IPS-18c (cell line): ENCODE results near the gene SLC8A2.
A peak's percentile ranks its signal among the peaks of the same experiment; 100 is the strongest.
"Not testable (repeated sequence)": the region's sequence is repeated elsewhere in the genome, so short reads cannot be mapped to it uniquely, and the experiment has no call there.

ENCODE experiments used
- H3K4me3 ChIP-seq: 2 replicates; pipeline ENCODE4 v1.7.0; 2013; ENCODE audit warnings: low read depth, mild to moderate bottlenecking, low read length, moderate library complexity; ENCODE audit not compliant: insufficient read depth
- H3K9me3 ChIP-seq: one replicate; pipeline ENCODE4 v1.6.1; 2013; ENCODE audit warnings: mild to moderate bottlenecking, low read length, moderate library complexity; ENCODE audit not compliant: control insufficient read depth, insufficient read depth

The SLC8A2 gene

DNA sequence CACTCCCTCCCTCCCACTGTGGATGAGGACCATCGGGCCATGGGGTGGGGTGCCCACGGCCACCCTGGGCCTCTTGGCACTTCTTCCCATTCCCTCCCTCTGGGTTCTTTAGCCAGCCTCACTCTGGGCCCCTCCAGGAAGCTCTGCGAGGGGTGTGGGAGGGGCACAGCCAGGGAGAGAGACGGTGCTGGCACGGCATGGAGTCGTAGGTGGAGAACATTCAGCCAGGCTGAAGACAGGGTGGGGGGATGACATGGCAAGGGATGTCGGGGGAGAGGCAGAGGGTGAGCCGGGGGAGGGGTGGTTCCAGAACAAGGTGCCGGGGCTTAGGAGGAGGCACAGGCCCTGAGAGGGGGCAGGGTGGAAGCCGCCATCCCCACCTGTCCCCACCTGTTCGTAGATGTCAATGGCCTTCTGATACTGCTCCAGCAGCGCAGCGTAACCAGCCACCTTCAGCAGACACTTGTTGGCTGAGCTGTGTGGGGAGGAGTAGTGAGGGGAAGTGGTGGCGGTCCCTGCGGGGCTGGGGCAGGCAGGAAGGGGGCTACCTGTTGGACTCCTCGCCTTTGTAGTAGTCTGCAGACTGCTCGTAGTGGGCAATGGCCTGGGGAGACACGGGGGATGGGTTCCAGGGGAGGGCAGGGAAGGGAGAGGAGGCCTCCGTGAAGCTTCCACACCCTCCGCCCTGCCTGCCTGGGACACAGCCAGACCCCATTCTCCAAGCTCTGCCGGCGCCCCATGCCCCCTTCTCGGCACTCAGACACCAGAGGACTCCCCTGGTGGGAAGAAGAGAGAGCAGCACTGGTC, 21.1 kb upstream of the SLC8A2 start:
- Histone ChIP-seq H3K4me3 (no peak overlapping the region), H3K9me3 (no peaks in the 10 kb centered on the region)

DNA sequence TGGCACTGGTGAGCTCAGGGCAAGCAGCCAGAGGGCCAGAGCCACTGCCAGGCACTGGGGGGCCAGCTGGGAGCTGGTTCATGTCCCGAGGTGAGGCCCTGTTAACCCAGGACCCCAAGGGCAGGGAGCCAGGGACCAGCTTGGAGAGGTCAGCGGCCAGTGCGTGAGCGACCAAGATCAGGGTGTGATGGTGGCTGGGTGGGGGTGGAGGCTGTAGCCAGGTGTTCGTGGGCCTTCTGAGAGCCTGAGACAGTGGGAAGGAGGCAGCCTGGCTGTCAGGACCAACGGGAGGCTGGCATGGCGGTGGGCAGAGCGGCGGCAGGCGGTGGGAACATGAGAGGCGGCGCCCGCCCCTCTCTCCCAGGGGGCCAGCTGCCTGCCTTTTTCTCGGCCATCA, 20.4 kb upstream of the SLC8A2 start:
- Histone ChIP-seq H3K9me3 (no peaks in the 10 kb centered on the region), H3K4me3 (no peak overlapping the region)

DNA sequence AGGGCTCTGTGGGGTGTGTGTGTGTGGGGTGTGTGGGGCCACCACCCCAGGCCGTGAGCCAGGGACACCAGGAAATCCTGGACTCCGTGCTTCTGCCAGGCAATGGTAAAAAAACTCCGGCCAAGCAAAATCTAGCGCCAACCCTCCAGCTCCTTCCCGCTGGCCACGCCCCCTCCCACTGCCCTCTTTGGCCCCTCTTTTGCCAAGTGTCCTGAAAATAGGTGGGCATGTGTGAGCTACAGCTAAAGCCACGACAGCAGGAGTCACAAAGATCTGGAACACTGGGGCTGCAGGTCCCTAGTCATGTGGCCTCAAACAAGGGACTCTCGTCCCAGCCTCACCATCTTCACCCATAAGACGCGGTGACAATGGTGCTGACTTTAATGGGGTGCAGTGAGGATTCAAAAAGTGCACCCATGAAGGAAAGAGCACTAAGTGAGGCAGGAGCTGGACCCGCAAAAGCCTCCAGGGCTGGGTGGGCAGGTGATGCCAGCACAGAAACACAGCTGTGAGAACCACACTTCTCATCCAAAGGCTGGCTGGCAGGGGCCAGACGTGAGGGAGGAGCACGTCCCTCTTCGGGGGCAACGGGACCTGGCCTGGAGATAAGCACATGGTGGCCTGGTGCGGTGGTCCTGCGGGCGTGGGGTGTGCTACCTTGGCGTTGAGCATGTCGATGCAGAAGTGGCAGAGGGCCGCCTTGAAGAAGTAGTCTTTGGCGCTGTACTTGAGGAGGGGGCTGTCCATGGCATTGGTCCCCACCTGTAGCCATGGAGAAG, 19.9 kb upstream of the SLC8A2 start:
- Histone ChIP-seq H3K9me3 (no peaks in the 10 kb centered on the region), H3K4me3 (no peak overlapping the region)

DNA sequence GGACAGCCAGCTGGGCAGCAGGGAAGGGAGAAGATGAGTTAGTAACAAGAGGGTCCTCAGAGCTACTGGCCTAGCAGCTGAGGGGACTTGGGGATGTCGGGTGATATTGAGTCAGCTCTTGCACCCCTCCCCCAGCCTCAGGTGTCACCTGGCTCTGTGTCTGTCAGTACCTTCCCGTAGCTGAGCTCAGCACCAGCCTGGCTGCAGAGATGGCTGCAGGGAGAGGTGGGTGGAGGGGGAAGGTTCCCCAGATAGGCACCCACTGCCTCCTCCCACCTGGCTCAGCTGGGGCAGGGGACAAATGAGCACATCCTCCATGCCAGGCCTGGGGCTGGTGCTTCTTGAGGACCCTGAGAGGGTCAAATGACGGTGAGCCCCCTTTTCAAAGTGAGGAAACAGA, 19.2 kb upstream of the SLC8A2 start:
- Histone ChIP-seq H3K9me3 (no peaks in the 10 kb centered on the region), H3K4me3 (no peak overlapping the region)

DNA sequence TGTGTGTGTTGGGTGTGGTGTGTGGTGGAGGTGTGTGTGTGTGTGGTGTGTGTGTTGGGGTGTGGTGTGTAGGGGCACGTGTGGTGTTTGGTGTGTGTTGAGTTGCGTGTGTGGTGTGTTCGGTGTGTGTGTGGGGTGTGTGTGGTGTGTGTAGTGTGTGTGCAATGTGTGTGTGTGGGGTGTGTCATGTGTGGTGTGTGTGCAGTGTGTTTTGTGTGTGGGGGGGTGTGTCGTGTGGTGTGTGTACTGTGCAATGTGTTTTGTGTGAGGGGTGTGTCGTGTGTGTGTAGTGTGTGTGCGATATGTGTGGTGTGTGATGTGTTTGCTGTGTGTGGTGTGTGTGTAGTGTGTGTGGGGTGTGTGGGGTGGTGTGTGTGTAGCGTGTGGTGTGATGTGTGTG, 18.3 kb upstream of the SLC8A2 start:
- H3K4me3 ChIP-seq = no peak overlapping the region
- H3K9me3 ChIP-seq = no peaks in the 10 kb centered on the region

DNA sequence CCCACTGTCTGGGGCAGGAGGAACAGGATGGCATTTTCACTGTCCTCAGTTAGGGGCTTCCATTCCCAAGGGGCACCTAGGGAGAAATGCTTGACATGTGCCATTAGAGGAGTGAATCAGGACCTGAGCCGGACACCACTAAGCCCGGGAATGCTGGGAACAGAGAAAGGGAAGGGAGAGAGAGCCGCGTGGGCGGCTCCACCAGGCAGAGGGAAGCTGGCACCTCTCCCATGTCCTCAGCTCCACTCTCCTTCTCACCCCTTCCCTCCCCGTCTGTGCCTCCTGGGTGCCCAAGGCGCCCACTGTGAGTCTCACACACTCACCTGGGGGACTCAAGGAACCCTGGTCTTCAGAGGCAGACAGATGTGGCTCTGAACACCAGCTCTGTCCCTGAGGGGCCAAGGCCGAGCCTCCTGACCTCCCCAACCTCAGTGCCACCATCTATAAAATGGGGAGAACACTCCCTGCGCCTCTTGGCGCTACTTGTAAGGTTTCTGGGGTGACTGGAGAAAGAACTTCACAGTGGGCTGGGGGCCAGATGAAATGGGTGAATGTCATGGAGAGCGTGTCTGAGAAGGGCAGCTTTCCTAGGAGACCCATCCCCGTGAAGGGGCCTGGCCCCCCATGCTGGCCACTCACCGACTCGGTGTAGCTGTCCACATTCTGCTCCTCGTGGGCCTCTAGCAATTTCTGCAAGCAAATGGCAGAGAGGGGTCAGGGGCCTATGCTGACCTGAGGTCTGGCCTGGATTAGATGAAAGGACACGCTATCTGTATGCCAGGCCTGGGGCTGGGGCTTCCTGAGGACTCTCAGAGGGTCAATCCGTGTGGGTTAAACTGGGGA, 17.6 kb upstream of the SLC8A2 start:
- no peak overlapping the region for H3K4me3 ChIP-seq
- no peaks in the 10 kb centered on the region for H3K9me3 ChIP-seq

DNA sequence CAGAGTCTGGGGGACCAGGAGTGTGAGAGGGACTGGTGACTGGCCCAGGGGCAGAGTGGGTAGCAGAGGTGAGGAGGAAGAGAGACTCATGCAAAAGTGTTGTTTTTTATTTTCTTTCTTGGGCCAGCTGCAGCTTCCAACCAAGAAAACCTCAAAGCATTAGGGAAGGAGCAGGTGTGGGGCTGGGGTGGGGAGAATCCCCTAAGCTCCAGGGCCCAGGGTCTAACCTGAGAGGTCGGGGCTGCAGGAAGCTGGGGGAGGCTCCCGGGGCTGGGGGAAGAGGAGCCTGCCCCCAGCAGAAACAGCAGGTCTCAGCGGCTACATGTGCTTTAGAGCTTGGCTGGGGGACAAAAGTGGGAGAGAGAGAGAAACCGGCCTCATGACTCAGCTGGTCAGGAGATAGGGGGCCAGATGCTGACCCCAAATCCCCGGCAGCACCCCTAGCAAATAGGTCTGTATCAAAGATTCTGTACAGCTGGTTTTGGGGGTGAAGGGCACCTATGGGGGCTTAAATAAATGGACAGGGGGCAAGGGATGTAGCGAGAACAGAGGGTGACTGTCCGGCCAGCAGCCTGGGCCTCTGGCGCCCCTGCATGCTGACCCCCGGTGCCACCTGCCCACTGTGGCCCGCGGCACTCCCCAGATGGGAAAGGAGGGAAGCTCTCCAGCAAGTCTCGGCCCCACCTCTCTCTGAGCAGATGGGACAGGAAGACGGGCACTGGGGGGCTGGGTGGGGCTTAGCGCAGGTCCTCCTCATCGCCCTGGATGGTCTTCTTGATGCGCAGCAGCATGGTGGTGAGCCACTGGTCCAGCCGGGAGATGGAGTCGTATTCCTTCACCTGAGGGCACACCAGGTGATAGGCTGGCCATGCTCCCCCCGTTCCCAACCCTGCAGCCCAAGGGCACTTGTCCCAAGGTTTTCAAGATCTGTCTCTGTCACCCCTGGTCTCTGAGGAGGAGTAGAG, 16.1 kb upstream of the SLC8A2 start:
- H3K9me3 ChIP-seq = no peaks in the 10 kb centered on the region
- H3K4me3 ChIP-seq = no peak overlapping the region

DNA sequence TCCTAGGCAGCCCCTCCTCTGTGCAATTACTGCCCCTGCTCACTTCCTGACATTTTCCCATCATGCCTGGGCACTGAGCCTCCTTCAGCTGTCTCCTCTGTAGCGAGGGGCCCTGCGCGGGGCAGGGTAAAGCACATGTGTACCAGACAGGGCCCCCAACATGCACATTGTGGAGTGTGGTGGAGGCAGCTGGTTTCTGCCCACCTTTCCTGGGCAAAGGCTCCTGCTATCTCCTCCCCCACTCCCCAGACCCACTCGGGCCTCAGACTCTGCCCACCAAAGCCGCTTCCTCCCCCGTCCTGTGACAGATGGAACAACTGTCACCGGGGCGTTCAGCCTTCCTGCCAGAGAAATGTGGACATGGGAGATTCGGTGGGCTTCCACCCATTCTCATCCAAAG, 15.2 kb upstream of the SLC8A2 start:
- no peaks in the 10 kb centered on the region for H3K9me3 ChIP-seq

DNA sequence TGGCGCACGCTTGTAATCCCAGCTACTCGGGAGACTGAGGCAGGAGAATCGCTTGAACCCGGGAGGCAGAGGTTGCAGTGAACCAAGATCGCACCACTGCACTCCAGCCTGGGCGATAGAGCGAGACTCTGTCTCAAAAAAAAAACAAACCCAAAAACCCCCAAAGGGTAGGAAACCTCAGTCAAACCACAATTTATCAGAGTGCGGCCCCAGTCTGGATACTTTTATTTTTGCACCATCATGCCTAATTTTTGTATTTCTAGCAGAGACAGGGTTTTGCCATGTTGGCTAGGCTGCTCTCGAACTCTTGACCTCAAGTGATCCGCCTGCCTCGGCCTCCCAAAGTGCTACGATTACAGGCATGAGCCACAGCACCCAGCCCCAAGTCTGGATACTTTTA, 14.5 kb upstream of the SLC8A2 start:
- H3K4me3 ChIP-seq, H3K9me3 ChIP-seq: not testable (repeated sequence)

More for the DNA sequence above, 15.2 kb upstream of the SLC8A2 start:
- H3K4me3 ChIP-seq = no peak overlapping the region

DNA sequence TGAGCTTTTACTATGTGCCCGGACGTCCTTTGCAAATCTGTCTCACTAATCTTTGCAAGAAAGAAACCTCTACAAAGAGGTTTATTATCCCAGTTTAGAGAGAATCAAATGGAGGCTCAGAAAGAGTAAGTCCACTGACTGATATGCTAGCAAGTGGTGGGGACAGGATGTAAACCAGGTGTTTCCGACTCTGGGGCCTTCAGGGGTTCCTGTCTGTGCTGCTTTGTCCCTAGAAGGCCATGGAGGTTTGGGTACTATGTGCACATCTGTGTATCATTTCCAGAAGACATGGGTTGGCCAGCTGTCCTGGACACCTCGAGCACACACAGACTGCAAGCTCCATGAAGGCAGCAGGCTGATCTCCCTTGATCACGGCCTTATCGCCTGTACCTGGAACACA, 13.5 kb upstream of the SLC8A2 start:
- no peak overlapping the region; the same call in 1 of the 2 replicates for H3K4me3 ChIP-seq
- no peaks in the 10 kb centered on the region for H3K9me3 ChIP-seq

DNA sequence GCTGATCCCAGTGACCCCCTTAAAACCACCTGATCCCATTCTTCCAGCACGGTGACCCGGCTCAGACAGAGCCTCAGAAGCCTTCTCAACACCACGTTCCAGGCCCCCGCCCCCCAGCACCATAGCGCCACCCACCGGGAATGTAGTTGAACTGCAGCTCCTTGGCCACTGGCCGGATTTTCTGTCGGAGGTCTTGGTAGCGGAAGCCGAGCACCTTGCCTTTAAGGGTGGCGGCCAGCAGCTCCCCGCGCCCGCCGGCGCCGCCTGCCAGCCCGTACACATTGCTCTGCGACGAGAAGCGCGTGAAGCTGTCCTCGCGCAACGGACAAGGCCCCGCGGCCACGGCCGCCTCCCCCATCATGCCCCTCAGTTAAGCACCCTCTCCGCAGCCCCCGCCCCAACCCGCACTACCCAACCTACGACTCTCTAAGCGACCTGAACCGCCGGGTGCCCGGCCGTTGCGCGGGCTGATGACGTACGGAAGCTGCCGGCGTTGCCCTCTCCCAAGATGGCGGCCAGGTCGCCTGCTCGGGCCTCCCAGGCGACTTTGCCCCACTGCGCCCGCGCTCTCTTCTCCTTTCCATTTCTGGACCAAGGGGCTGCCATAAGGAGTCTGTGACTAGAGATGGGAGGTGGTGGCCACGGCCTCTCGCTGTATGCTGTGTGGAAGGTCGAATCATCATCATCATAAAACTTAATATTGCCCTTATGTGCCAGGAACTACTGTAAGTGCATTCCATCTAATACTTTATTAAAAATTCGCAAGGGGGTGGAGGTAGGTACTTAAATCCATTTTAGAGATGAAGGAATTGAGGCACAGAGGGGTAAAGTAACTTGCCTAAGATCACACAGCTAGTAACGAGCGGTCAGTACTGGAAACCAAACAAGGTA, 12.4 kb upstream of the SLC8A2 start, which contains the start of gene KPTN:
Gene KPTN (minus strand): TSS at position 420 of the 891 bp plus-strand sequence. CDS start 59 bp downstream, at position 361.
- H3K4me3 ChIP-seq = peak within 1 kb of the TSS; percentile 61
- no peaks in the 10 kb centered on the region for H3K9me3 ChIP-seq

DNA sequence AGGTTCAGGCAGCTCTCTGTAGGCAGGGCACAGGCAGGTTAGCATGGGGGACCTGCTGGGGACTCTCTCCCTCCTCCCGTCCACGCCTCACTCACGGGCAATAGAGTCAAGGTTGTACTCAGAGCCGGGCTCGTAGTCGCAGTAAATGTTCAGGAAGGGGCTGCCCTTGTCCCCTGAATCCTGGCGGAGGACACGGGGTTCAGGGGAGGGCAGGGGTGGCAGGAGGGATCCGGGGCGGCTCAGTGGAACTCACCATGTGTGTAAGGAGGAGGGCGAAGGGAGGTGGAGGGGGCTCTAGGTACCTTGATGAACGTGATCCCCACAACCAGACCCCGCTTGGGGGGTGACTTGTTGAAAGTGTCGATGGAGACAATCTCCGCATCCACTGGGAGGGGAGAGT, 11.5 kb upstream of the SLC8A2 start:
- Histone ChIP-seq H3K4me3 (peak overlapping the region; percentile 26; the same call in 1 of the 2 replicates), H3K9me3 (no peaks in the 10 kb centered on the region)

DNA sequence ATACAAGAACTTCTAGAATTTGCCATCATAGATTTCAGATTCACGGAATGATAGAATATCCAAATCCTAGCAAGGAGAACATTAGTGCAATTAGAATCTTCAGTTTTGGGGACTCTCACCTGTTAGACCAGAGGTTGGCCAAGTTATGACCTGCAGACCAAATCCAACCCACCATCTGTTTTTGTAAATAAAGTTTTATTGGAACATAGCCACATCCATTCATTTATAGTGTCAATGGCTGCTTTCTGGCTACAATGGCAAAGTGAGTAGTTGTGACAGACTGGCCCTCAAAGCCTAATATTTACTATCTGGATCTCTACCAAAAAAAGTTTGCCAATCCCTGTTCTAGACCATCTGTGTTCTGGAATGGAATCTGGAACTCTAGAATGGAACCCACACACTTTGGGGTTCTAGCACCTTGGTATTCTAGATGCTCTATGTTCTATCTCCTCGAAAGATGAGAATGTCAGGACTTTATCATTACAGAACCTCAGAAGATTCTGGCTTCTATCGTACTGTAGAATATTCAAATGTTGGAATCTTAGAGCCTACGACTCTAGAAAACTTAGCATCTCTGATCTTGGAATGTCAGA, 9.9 kb upstream of the SLC8A2 start:
- H3K4me3 ChIP-seq = no peak overlapping the region
- H3K9me3 ChIP-seq = no peaks in the 10 kb centered on the region

DNA sequence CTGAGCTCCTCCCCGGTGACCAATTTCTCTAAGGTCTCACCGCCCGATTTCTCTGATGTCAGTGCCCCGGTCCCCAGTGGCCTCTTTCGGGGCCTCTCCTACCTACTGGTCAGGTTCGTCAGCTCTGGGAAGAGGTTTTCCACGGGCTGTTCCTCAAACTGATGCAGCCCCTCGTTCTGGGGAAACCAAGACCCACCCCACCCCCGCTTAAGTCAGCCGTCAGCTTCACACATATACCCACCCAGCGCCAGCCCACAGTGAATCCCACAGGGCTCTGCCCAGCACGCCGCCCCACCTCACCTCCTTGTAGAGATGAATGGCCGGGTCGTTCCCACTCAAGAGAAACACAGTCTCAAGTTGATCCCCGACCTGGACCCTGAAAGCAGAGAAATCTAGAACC, 9.0 kb upstream of the SLC8A2 start:
- H3K9me3 ChIP-seq = no peaks in the 10 kb centered on the region
- peak overlapping the region; percentile 53; the same call in 1 of the 2 replicates for H3K4me3 ChIP-seq
